ENCODE data around the gene GALNTL6. TPM values are rescaled to one million over a fixed set of nuclear protein-coding genes. Genes with fewer than 3 reads are reported as not detected.

Gene GALNTL6
- total and polyA plus RNA-seq, 9 of the 15 experiments (the other 6 are each of a cell fraction or from before 2014, with no cell fraction given): 0.18 to 0.50 (median 0.29) TPM

DNA sequence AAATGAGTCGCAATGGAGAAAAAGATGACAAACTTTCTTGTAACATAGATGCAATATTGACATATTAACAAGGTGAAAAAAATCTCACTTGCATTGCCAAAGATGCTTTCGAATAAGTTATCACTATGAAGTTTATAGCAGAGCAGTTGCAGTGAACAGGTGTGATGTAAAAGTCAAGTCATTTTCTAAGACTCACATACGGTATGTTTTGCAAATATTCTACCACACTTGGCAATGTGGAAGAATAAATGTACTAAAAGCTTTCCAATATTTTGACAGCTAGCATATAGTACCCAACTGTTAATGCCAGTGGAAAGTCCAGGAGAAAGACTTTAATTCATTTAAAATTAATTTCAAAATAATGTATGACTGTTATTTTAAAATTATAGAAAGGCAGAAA lies 76.5 kb downstream of the GALNTL6 start:
- FAIRE-seq: no peak
- no peaks in the 10 kb centered on the region for H4K20me1 ChIP-seq (replicated peaks; ENCODE audit: control insufficient read depth, insufficient read depth, low read length)
- in situ Hi-C loops (cut with MboI): no loop called here
- CTCF ChIA-PET (ENCODE audit: low intra/inter-chr PET ratio): no interaction called here
- no peaks in the 10 kb centered on the region for H3K9me3 ChIP-seq (replicated peaks; ENCODE audit: control insufficient read depth, insufficient read depth, low read depth, low read length)
- H3K4me2 ChIP-seq (ENCODE audit: insufficient read depth, low read length): no peak overlapping the region
- H3K79me2 ChIP-seq (ENCODE audit: control insufficient read depth, insufficient read depth, low read length): no peaks in the 10 kb centered on the region
- H3K9me1 ChIP-seq (ENCODE audit: control insufficient read depth, insufficient read depth, low read length): no peaks in the 10 kb centered on the region
- no peak overlapping the region for H3K27ac ChIP-seq (ENCODE audit: extremely low read depth, low read depth, low read length)
- BruUV-seq (replicated peaks): no TSS peak
- no peak for DNase-seq (ENCODE audit: extremely low read depth in 1 of 4, low spot score in 3 of 4)
- H3K36me3 ChIP-seq (ENCODE audit: control insufficient read depth, insufficient read depth, low read length): no peaks in the 10 kb centered on the region
- ATAC-seq: no peak
- 6% methylated on average over 3 of the region's 3 CpGs for WGBS (ENCODE audit: insufficient coverage, low coverage, missing lambda C conversion rate)
- H3K4me1 ChIP-seq (replicated peaks in 1 of 2; ENCODE audit: control insufficient read depth in 2 of 2, insufficient read depth in 2 of 2, low read length in 2 of 2): no peaks in the 10 kb centered on the region
- H3K9ac ChIP-seq (ENCODE audit: insufficient read depth in 1 of 2, low read depth in 2 of 2, low read length in 2 of 2): no peak overlapping the region
- intact Hi-C loops (cut with micrococcal nuclease): no loop called here
- no peaks in the 10 kb centered on the region for H3K27me3 ChIP-seq (ENCODE audit: control insufficient read depth in 2 of 2, insufficient read depth in 2 of 2, low read length in 2 of 2)
- no peak overlapping the region for H3K4me3 ChIP-seq
- TF ChIP-seq ZC3H4 (CRISPR knock-in tag; IDR thresholded peaks at IDR 0.05; ENCODE audit: borderline replicate concordance) (no peak), PRDM10 (IDR thresholded peaks at IDR 0.05; ENCODE audit: partially characterized antibody) (no peak), NR2C1 (IDR thresholded peaks at IDR 0.05) (no peak), NR2C1 (tag; IDR thresholded peaks at IDR 0.05) (no peak), FOXM1 (IDR thresholded peaks at IDR 0.05; ENCODE audit: low read depth) (no peak), FOXM1 (CRISPR knock-in tag; IDR thresholded peaks at IDR 0.05; ENCODE audit: low read depth) (no peak)
- H2AFZ ChIP-seq (ENCODE audit: low read depth, low read length): no peak overlapping the region
- POLR2A ChIA-PET: no interaction called here

Measured in K562 (cell line).